GM23338 (cell line): ENCODE data around the gene TFF1.

Experiments
- CREB1 ChIP-seq: fragments of 250-450 bp; sonication (Bioruptor Pico); IDR thresholded peaks from 2 replicates; pipeline ENCODE4 v1.5.0; 2020; ENCODE audit warnings: low read depth, mild to moderate bottlenecking, moderate library complexity
- CTCF ChIP-seq, 2 experiments: fragments of 200-600 bp in 1 of 2; sonication (generic) in 1 of 2; conservative IDR thresholded peaks; 2 replicates each; pipeline versions ENCODE4 v1.5.1 to v1.6.1; 2016 to 2017; ENCODE audit warnings: antibody characterized with exemption in 2 of 2, low read depth in 2 of 2, mild to moderate bottlenecking in 2 of 2, moderate library complexity in 1 of 2
- EZH2 ChIP-seq: fragments of 200-600 bp; sonication (generic); IDR thresholded peaks from one replicate; pipeline ENCODE4 v1.8.0; 2017; ENCODE audit warnings: antibody characterized with exemption, mild to moderate bottlenecking, low read depth; ENCODE audit not compliant: unreplicated experiment
- EZH2phosphoT487 ChIP-seq: fragments of 200-600 bp; sonication (generic); IDR thresholded peaks from one replicate; pipeline ENCODE4 v1.8.1; 2018; ENCODE audit warnings: antibody characterized with exemption; ENCODE audit not compliant: unreplicated experiment
- JUNB ChIP-seq: IDR thresholded peaks from one replicate; pipeline ENCODE4 v1.6.1; 2016; ENCODE audit warnings: antibody characterized with exemption; ENCODE audit not compliant: unreplicated experiment
- NANOG ChIP-seq: IDR thresholded peaks from 2 replicates; pipeline ENCODE4 v1.6.1; 2016; ENCODE audit warnings: antibody characterized with exemption, borderline replicate concordance
- POLR2AphosphoS5 ChIP-seq: IDR thresholded peaks from 2 replicates; pipeline ENCODE4 v1.6.1; 2016; ENCODE audit warnings: antibody characterized with exemption, low read depth
- STAT1 ChIP-seq: IDR thresholded peaks from one replicate; pipeline ENCODE4 v1.6.1; 2016; ENCODE audit warnings: antibody characterized with exemption; ENCODE audit not compliant: unreplicated experiment
- ZNF114 ChIP-seq: fragments of 250-450 bp; sonication (Bioruptor Pico); IDR thresholded peaks from 2 replicates; pipeline ENCODE4 v1.5.0; 2020; ENCODE audit warnings: mild to moderate bottlenecking, moderate library complexity
- ZNF331 ChIP-seq: fragments of 250-450 bp; sonication (Bioruptor Pico); IDR thresholded peaks from 2 replicates; pipeline ENCODE4 v1.5.0; 2020; ENCODE audit warnings: low read depth, mild to moderate bottlenecking, moderate library complexity
- TF ChIP-seq, protein P1 (sequence below): IDR thresholded peaks from one replicate; pipeline ENCODE4 v1.6.1; 2018; ENCODE audit warnings: antibody characterized with exemption; ENCODE audit not compliant: unreplicated experiment
- TF ChIP-seq, protein P2 (sequence below): IDR thresholded peaks from 2 replicates; pipeline ENCODE4 v1.6.1; 2016; ENCODE audit warnings: antibody characterized with exemption
- TF ChIP-seq, protein P3 (sequence below): fragments of 250-450 bp; sonication (Bioruptor Pico); IDR thresholded peaks from 2 replicates; pipeline ENCODE4 v1.5.0; 2020; ENCODE audit warnings: mild to moderate bottlenecking, moderate library complexity

DNA sequence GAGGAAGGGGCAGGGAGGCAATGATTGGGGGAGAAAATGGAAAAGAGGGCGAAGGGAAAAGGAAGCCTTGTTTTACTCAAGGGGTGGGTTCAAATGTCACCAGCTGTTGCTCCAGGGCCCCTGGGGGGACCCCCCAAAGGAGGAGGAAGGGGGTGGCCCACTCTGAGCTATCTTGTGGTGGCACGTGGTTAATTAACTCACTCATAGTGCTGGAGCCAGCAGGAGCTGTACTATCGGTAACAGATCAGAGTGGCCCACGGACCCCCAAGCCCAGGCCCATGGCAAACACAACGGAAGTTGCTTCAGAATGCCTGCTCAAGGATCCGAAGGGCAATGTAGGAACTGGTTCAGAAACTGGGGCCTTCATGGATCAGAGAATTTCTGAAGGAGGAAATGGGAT lies 22.8 kb downstream of the TFF1 start:
- TF ChIP-seq CTCF (conservative IDR thresholded peaks at IDR 0.05; ENCODE audit: low read depth in 2 of 2) (no peak), EZH2phosphoT487 (no peak), EZH2 (no peak), JUNB (no peak), POLR2AphosphoS5 (no peak), CREB1 (CRISPR knock-in tag) (no peak), ZNF114 (CRISPR knock-in tag) (no peak), NANOG (no peak), STAT1 (no peak), ZNF331 (no peak)
- TF ChIP-seq, protein P1, sequence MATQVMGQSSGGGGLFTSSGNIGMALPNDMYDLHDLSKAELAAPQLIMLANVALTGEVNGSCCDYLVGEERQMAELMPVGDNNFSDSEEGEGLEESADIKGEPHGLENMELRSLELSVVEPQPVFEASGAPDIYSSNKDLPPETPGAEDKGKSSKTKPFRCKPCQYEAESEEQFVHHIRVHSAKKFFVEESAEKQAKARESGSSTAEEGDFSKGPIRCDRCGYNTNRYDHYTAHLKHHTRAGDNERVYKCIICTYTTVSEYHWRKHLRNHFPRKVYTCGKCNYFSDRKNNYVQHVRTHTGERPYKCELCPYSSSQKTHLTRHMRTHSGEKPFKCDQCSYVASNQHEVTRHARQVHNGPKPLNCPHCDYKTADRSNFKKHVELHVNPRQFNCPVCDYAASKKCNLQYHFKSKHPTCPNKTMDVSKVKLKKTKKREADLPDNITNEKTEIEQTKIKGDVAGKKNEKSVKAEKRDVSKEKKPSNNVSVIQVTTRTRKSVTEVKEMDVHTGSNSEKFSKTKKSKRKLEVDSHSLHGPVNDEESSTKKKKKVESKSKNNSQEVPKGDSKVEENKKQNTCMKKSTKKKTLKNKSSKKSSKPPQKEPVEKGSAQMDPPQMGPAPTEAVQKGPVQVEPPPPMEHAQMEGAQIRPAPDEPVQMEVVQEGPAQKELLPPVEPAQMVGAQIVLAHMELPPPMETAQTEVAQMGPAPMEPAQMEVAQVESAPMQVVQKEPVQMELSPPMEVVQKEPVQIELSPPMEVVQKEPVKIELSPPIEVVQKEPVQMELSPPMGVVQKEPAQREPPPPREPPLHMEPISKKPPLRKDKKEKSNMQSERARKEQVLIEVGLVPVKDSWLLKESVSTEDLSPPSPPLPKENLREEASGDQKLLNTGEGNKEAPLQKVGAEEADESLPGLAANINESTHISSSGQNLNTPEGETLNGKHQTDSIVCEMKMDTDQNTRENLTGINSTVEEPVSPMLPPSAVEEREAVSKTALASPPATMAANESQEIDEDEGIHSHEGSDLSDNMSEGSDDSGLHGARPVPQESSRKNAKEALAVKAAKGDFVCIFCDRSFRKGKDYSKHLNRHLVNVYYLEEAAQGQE, result no peak
- TF ChIP-seq, protein P2, sequence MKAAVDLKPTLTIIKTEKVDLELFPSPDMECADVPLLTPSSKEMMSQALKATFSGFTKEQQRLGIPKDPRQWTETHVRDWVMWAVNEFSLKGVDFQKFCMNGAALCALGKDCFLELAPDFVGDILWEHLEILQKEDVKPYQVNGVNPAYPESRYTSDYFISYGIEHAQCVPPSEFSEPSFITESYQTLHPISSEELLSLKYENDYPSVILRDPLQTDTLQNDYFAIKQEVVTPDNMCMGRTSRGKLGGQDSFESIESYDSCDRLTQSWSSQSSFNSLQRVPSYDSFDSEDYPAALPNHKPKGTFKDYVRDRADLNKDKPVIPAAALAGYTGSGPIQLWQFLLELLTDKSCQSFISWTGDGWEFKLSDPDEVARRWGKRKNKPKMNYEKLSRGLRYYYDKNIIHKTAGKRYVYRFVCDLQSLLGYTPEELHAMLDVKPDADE, result no peak
- TF ChIP-seq, protein P3, sequence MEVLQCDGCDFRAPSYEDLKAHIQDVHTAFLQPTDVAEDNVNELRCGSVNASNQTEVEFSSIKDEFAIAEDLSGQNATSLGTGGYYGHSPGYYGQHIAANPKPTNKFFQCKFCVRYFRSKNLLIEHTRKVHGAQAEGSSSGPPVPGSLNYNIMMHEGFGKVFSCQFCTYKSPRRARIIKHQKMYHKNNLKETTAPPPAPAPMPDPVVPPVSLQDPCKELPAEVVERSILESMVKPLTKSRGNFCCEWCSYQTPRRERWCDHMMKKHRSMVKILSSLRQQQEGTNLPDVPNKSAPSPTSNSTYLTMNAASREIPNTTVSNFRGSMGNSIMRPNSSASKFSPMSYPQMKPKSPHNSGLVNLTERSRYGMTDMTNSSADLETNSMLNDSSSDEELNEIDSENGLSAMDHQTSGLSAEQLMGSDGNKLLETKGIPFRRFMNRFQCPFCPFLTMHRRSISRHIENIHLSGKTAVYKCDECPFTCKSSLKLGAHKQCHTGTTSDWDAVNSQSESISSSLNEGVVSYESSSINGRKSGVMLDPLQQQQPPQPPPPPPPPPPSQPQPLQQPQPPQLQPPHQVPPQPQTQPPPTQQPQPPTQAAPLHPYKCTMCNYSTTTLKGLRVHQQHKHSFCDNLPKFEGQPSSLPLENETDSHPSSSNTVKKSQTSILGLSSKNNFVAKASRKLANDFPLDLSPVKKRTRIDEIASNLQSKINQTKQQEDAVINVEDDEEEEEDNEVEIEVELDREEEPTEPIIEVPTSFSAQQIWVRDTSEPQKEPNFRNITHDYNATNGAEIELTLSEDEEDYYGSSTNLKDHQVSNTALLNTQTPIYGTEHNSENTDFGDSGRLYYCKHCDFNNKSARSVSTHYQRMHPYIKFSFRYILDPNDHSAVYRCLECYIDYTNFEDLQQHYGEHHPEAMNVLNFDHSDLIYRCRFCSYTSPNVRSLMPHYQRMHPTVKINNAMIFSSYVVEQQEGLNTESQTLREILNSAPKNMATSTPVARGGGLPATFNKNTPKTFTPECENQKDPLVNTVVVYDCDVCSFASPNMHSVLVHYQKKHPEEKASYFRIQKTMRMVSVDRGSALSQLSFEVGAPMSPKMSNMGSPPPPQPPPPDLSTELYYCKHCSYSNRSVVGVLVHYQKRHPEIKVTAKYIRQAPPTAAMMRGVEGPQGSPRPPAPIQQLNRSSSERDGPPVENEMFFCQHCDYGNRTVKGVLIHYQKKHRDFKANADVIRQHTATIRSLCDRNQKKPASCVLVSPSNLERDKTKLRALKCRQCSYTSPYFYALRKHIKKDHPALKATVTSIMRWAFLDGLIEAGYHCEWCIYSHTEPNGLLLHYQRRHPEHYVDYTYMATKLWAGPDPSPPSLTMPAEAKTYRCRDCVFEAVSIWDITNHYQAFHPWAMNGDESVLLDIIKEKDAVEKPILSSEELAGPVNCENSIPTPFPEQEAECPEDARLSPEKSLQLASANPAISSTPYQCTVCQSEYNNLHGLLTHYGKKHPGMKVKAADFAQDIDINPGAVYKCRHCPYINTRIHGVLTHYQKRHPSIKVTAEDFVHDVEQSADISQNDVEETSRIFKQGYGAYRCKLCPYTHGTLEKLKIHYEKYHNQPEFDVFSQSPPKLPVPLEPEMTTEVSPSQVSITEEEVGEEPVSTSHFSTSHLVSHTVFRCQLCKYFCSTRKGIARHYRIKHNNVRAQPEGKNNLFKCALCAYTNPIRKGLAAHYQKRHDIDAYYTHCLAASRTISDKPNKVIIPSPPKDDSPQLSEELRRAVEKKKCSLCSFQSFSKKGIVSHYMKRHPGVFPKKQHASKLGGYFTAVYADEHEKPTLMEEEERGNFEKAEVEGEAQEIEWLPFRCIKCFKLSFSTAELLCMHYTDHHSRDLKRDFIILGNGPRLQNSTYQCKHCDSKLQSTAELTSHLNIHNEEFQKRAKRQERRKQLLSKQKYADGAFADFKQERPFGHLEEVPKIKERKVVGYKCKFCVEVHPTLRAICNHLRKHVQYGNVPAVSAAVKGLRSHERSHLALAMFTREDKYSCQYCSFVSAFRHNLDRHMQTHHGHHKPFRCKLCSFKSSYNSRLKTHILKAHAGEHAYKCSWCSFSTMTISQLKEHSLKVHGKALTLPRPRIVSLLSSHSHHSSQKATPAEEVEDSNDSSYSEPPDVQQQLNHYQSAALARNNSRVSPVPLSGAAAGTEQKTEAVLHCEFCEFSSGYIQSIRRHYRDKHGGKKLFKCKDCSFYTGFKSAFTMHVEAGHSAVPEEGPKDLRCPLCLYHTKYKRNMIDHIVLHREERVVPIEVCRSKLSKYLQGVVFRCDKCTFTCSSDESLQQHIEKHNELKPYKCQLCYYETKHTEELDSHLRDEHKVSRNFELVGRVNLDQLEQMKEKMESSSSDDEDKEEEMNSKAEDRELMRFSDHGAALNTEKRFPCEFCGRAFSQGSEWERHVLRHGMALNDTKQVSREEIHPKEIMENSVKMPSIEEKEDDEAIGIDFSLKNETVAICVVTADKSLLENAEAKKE, result no peak
